ENCODE results near the gene TMEM235.
A peak's percentile ranks its signal among the peaks of the same experiment; 100 is the strongest.

TMEM235 gene

DNA sequence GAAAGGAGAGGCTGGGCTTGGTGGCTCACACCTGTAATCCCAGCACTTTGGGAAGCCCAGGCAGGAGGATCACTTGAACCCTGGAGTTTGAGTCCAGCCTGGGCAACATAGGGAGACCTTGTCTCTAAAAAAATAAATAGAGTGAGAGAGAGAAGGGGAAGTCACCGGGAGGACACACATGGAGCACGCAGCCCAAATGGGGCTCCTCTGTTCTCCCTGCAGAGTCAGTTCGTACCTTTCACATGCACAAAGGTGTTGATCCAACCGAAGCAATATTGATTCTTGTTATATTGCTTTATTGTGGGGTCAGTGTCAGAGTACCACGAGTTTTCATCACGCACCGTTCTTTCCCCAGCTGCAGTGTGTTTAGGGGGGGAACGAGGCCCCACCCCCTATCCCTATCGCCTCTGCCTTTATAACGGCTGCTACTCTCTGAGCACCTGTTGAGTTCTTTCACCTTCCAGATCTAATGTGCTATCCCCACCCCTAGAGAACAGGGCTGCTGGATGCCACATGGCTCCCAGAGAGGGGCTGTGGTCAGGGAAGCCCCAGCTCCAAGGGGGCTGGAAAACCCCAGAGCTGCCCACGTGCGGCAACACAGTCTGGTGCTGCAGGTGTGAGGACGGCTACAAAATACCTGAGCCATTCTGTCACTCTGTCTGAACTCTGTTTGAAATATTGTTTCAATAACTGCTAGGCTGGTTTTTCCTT is 1.0 kb upstream of the TMEM235 start:
- no peak overlapping the region for H4K8ac ChIP-seq (ENCODE audit: low read length)
- WGBS = 83% methylated on average over 13 of the region's 13 CpGs
- H3K4me2 ChIP-seq (ENCODE audit: low read length, poor library complexity, severe bottlenecking) = no peak overlapping the region
- H3K27ac ChIP-seq (ENCODE audit: low read length, poor library complexity, severe bottlenecking) = no peak overlapping the region
- no peaks in the 10 kb centered on the region for H3K79me1 ChIP-seq (replicated peaks; ENCODE audit: low read length, poor library complexity, severe bottlenecking)
- no peak overlapping the region for H3K9ac ChIP-seq (ENCODE audit: low read length)
- no peak overlapping the region for H3K4me3 ChIP-seq (ENCODE audit: insufficient read depth in 1 of 2, low read depth in 1 of 2, low read length in 2 of 2)
- no peak overlapping the region for H2AFZ ChIP-seq (ENCODE audit: low read depth, low read length)
- DNase-seq = no peak
- H3K14ac ChIP-seq (ENCODE audit: low read length in 2 of 2) = no peak overlapping the region
- no peak overlapping the region for H2BK5ac ChIP-seq (ENCODE audit: low read depth, low read length, poor library complexity, severe bottlenecking)
- peaks cover 29 to 46% of the 10 kb centered on the region in 2 experiments for H3K27me3 ChIP-seq (ENCODE audit: control insufficient read depth in 1 of 2, insufficient read depth in 1 of 2, low read length in 2 of 2)
- no peak overlapping the region for H2BK120ac ChIP-seq (ENCODE audit: low read depth, low read length)
- H3K18ac ChIP-seq (ENCODE audit: low read depth in 1 of 2, low read length in 2 of 2) = no peak overlapping the region
- H2AK5ac ChIP-seq (ENCODE audit: low read length, severe bottlenecking) = no peak overlapping the region
- H3K4ac ChIP-seq (ENCODE audit: low read depth in 1 of 2, low read length in 2 of 2) = no peak overlapping the region
- H3K23ac ChIP-seq (ENCODE audit: low read length in 2 of 2) = no peak overlapping the region
- H3K9me3 ChIP-seq (ENCODE audit: control insufficient read depth, low read length) = no peaks in the 10 kb centered on the region
- H3K4me1 ChIP-seq (ENCODE audit: control insufficient read depth, insufficient read depth, low read depth, low read length) = peaks cover 18% of the 10 kb centered on the region
- no peak overlapping the region for H4K91ac ChIP-seq (ENCODE audit: low read length)
- H3K36me3 ChIP-seq (ENCODE audit: control insufficient read depth in 1 of 2, insufficient read depth in 2 of 2, low read depth in 1 of 2, low read length in 2 of 2) = peaks cover 0 to 5% of the 10 kb centered on the region in 2 experiments
- H2BK15ac ChIP-seq (ENCODE audit: low read depth, poor library complexity, severe bottlenecking) = no peak overlapping the region
- H2BK12ac ChIP-seq (ENCODE audit: low read length in 2 of 2) = no peak overlapping the region

DNA sequence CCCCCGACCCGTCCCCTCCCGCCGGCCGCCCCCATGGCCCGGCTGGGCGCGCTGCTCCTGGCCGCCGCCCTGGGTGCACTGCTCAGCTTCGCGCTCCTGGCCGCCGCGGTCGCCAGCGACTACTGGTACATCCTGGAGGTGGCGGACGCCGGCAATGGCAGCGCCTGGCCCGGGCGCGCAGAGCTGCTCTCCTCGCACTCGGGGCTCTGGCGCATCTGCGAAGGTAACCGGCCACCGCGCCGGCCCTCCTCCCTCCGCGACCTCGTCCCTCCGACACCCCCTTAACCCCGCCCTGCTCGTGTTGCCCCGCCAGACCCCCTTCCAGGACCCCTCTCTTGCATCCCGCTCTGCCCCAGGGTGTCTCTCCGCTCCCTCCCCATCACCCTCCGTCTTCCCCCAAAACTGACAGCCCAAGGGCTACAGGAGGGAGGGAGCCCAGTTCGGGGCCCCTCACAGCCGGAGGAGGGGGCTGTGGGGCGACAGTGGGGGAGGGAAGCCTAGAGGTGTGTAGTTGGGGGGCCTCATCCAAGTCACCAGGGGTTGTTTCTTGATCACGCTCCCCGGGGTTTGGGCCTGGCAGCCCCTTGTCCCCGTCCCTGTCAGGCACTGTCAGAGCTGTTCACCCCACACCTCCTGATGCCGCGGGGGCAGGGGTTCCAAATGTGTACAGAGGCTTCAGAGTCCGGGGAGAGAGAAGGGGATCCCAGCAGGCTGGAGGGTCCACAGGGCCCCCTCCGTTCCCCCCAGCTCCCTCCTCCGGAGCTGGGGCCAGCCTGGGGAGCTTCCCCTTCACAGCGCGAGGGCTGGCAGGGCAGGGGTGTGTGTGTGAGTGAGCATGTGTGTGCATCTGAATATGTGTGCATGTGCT is 794 bp downstream of the TMEM235 start:
- H3K36me3 ChIP-seq (ENCODE audit: control insufficient read depth in 1 of 2, insufficient read depth in 2 of 2, low read depth in 1 of 2, low read length in 2 of 2) = peaks cover 0 to 5% of the 10 kb centered on the region in 2 experiments
- H3K4me2 ChIP-seq (ENCODE audit: low read length, poor library complexity, severe bottlenecking) = peak overlapping the region; percentile 24
- no peak overlapping the region for H4K91ac ChIP-seq (ENCODE audit: low read length)
- no peak overlapping the region for H3K9ac ChIP-seq (ENCODE audit: low read length)
- H3K4me1 ChIP-seq (ENCODE audit: control insufficient read depth, insufficient read depth, low read depth, low read length) = peaks cover 16% of the 10 kb centered on the region
- no peak overlapping the region for H2BK120ac ChIP-seq (ENCODE audit: low read depth, low read length)
- H2AFZ ChIP-seq (ENCODE audit: low read depth, low read length) = no peak overlapping the region
- no peak overlapping the region for H3K18ac ChIP-seq (ENCODE audit: low read depth in 1 of 2, low read length in 2 of 2)
- no peak for DNase-seq
- no peak overlapping the region for H2BK12ac ChIP-seq (ENCODE audit: low read length in 2 of 2)
- no peak overlapping the region for H3K4me3 ChIP-seq (ENCODE audit: insufficient read depth in 1 of 2, low read depth in 1 of 2, low read length in 2 of 2)
- H2BK5ac ChIP-seq (ENCODE audit: low read depth, low read length, poor library complexity, severe bottlenecking) = no peak overlapping the region
- H3K79me1 ChIP-seq (replicated peaks; ENCODE audit: low read length, poor library complexity, severe bottlenecking) = no peaks in the 10 kb centered on the region
- no peak overlapping the region for H2AK5ac ChIP-seq (ENCODE audit: low read length, severe bottlenecking)
- H3K27me3 ChIP-seq (ENCODE audit: control insufficient read depth in 1 of 2, insufficient read depth in 1 of 2, low read length in 2 of 2) = peaks cover 29 to 47% of the 10 kb centered on the region in 2 experiments
- peak overlapping the region; percentile 75 for H4K8ac ChIP-seq (ENCODE audit: low read length)
- WGBS = 21% methylated on average over 49 of the region's 55 CpGs
- no peak overlapping the region for H2BK15ac ChIP-seq (ENCODE audit: low read depth, poor library complexity, severe bottlenecking)
- H3K14ac ChIP-seq (ENCODE audit: low read length in 2 of 2) = no peak overlapping the region
- H3K27ac ChIP-seq (ENCODE audit: low read length, poor library complexity, severe bottlenecking) = no peak overlapping the region
- H3K9me3 ChIP-seq (ENCODE audit: control insufficient read depth, low read length) = no peaks in the 10 kb centered on the region
- H3K4ac ChIP-seq (ENCODE audit: low read depth in 1 of 2, low read length in 2 of 2) = no peak overlapping the region
- H3K23ac ChIP-seq (ENCODE audit: low read length in 2 of 2) = peak overlapping the region; percentile 26 to 38

DNA sequence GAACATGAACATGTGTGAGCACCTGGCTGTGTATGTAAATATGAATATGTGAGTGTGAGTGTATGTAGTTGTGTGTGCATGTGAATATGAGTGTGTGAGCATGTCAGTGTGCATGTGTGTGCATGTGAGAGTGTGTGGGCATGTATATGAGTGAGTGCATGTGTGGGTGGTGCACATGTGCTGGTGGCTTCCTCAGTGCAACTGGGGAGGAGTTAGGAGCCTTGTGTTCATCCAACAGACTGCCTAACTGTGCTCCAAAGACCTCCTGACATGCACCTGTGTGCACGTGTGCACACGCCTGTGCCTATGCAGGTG is 1.4 kb downstream of the TMEM235 start:
- H2AK5ac ChIP-seq (ENCODE audit: low read length, severe bottlenecking) = no peak overlapping the region
- no peak overlapping the region for H3K4ac ChIP-seq (ENCODE audit: low read depth in 1 of 2, low read length in 2 of 2)
- no peak overlapping the region for H3K14ac ChIP-seq (ENCODE audit: low read length in 2 of 2)
- no peak overlapping the region for H2BK12ac ChIP-seq (ENCODE audit: low read length in 2 of 2)
- no peak overlapping the region for H3K23ac ChIP-seq (ENCODE audit: low read length in 2 of 2)
- H3K9me3 ChIP-seq (ENCODE audit: control insufficient read depth, low read length) = no peaks in the 10 kb centered on the region
- H3K9ac ChIP-seq (ENCODE audit: low read length) = no peak overlapping the region
- H2BK120ac ChIP-seq (ENCODE audit: low read depth, low read length) = no peak overlapping the region
- H4K91ac ChIP-seq (ENCODE audit: low read length) = no peak overlapping the region
- no peak overlapping the region for H2BK15ac ChIP-seq (ENCODE audit: low read depth, poor library complexity, severe bottlenecking)
- H3K27ac ChIP-seq (ENCODE audit: low read length, poor library complexity, severe bottlenecking) = no peak overlapping the region
- H3K36me3 ChIP-seq (ENCODE audit: control insufficient read depth in 1 of 2, insufficient read depth in 2 of 2, low read depth in 1 of 2, low read length in 2 of 2) = peaks cover 0 to 5% of the 10 kb centered on the region in 2 experiments
- DNase-seq = no peak
- H3K27me3 ChIP-seq (ENCODE audit: control insufficient read depth in 1 of 2, insufficient read depth in 1 of 2, low read length in 2 of 2) = peaks cover 29 to 53% of the 10 kb centered on the region in 2 experiments
- no peak overlapping the region for H4K8ac ChIP-seq (ENCODE audit: low read length)
- H3K4me1 ChIP-seq (ENCODE audit: control insufficient read depth, insufficient read depth, low read depth, low read length) = peaks cover 19% of the 10 kb centered on the region
- H3K79me1 ChIP-seq (replicated peaks; ENCODE audit: low read length, poor library complexity, severe bottlenecking) = no peaks in the 10 kb centered on the region
- no peak overlapping the region for H2BK5ac ChIP-seq (ENCODE audit: low read depth, low read length, poor library complexity, severe bottlenecking)
- 93% methylated on average over 2 of the region's 2 CpGs for WGBS
- H3K18ac ChIP-seq (ENCODE audit: low read depth in 1 of 2, low read length in 2 of 2) = no peak overlapping the region
- no peak overlapping the region for H2AFZ ChIP-seq (ENCODE audit: low read depth, low read length)
- no peak overlapping the region for H3K4me2 ChIP-seq (ENCODE audit: low read length, poor library complexity, severe bottlenecking)
- H3K4me3 ChIP-seq (ENCODE audit: insufficient read depth in 1 of 2, low read depth in 1 of 2, low read length in 2 of 2) = no peak overlapping the region

DNA sequence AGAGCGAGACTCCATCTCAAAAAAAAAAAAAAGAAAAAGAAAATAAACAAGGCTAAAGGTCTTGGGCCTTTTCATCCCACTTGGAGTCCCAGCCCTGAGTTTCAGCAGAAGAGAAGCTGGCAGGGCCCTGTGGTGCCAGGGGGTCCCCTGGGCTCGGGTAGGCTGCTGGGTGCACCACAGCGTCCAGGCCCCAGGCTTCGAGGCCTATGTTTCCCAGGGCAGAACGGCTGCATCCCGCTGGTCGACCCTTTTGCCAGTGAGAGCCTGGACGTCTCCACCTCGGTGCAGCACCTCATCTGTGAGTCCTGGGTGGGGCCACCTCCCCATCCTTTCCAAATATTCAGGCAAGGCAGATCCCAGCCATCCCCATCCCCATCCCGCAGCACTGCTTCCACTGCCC is 2.2 kb downstream of the TMEM235 start:
- Histone ChIP-seq H2BK12ac (ENCODE audit: low read length in 2 of 2) (no peak overlapping the region), H3K27me3 (ENCODE audit: control insufficient read depth in 1 of 2, insufficient read depth in 1 of 2, low read length in 2 of 2) (peaks cover 29 to 56% of the 10 kb centered on the region in 2 experiments), H3K4me3 (ENCODE audit: insufficient read depth in 1 of 2, low read depth in 1 of 2, low read length in 2 of 2) (no peak overlapping the region), H4K91ac (ENCODE audit: low read length) (no peak overlapping the region), H3K4ac (ENCODE audit: low read depth in 1 of 2, low read length in 2 of 2) (no peak overlapping the region), H3K79me1 (replicated peaks; ENCODE audit: low read length, poor library complexity, severe bottlenecking) (no peaks in the 10 kb centered on the region), H2AFZ (ENCODE audit: low read depth, low read length) (no peak overlapping the region), H2BK15ac (ENCODE audit: low read depth, poor library complexity, severe bottlenecking) (no peak overlapping the region), H3K9ac (ENCODE audit: low read length) (no peak overlapping the region), H3K23ac (ENCODE audit: low read length in 2 of 2) (no peak overlapping the region), H2BK5ac (ENCODE audit: low read depth, low read length, poor library complexity, severe bottlenecking) (no peak overlapping the region), H3K14ac (ENCODE audit: low read length in 2 of 2) (peak overlapping the region in 1 of 2 experiments; percentile 41), H2BK120ac (ENCODE audit: low read depth, low read length) (no peak overlapping the region), H3K4me1 (ENCODE audit: control insufficient read depth, insufficient read depth, low read depth, low read length) (peaks cover 21% of the 10 kb centered on the region), H3K36me3 (ENCODE audit: control insufficient read depth in 1 of 2, insufficient read depth in 2 of 2, low read depth in 1 of 2, low read length in 2 of 2) (peaks cover 0 to 5% of the 10 kb centered on the region in 2 experiments), H3K9me3 (ENCODE audit: control insufficient read depth, low read length) (no peaks in the 10 kb centered on the region), H4K8ac (ENCODE audit: low read length) (no peak overlapping the region), H3K18ac (ENCODE audit: low read depth in 1 of 2, low read length in 2 of 2) (no peak overlapping the region), H3K4me2 (ENCODE audit: low read length, poor library complexity, severe bottlenecking) (no peak overlapping the region), H3K27ac (ENCODE audit: low read length, poor library complexity, severe bottlenecking) (no peak overlapping the region), H2AK5ac (ENCODE audit: low read length, severe bottlenecking) (no peak overlapping the region)
- 90% methylated on average over 9 of the region's 10 CpGs for WGBS
- no peak for DNase-seq
